ENCODE data around the gene POFUT2. TPM values are rescaled to one million over a fixed set of nuclear protein-coding genes. Genes with fewer than 3 reads are reported as not detected.

Gene POFUT2
- total RNA-seq, 1 experiment from 2014 or later, result 31.4 TPM

DNA sequence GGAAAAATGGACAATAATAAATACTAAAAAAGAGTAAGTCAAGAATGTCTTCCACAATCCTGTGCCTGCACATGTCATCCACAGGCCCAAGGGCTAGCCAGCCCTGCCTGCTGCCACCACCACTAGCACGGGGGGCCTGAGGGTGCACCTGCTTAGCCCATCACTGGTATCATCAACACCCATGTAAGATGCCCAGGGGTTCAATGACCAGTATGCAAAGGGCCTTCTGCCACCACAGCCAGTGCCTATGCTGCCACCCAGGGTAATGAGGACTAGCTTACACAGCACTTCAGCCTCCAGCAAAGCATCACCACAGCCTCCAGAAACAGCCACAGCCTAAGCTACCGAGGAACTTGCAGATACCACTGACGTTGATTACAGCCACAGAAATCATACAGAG, 46.3 kb downstream of the POFUT2 start:
- H3K36me3 Mint-ChIP-seq (ENCODE audit: insufficient read depth, unreplicated experiment), result no peaks in the 10 kb centered on the region
- H3K27ac Mint-ChIP-seq (ENCODE audit: unreplicated experiment), result no peak overlapping the region
- TF ChIP-seq, protein P1, sequence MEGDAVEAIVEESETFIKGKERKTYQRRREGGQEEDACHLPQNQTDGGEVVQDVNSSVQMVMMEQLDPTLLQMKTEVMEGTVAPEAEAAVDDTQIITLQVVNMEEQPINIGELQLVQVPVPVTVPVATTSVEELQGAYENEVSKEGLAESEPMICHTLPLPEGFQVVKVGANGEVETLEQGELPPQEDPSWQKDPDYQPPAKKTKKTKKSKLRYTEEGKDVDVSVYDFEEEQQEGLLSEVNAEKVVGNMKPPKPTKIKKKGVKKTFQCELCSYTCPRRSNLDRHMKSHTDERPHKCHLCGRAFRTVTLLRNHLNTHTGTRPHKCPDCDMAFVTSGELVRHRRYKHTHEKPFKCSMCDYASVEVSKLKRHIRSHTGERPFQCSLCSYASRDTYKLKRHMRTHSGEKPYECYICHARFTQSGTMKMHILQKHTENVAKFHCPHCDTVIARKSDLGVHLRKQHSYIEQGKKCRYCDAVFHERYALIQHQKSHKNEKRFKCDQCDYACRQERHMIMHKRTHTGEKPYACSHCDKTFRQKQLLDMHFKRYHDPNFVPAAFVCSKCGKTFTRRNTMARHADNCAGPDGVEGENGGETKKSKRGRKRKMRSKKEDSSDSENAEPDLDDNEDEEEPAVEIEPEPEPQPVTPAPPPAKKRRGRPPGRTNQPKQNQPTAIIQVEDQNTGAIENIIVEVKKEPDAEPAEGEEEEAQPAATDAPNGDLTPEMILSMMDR (IDR thresholded peaks at IDR 0.05; ENCODE audit: unreplicated experiment), result no peak
- BruUV-seq (replicated peaks), result no TSS peak
- peaks cover 38% of the 10 kb centered on the region for H3K27me3 Mint-ChIP-seq (ENCODE audit: unreplicated experiment)
- intact Hi-C loops (cut with micrococcal nuclease; ENCODE audit: unreplicated experiment), result no loop called here
- peaks cover 8% of the 10 kb centered on the region for H3K9me3 Mint-ChIP-seq (ENCODE audit: low read depth, unreplicated experiment)
- no peak overlapping the region for H3K4me3 Mint-ChIP-seq (ENCODE audit: low read depth, unreplicated experiment)
- CTCF ChIA-PET, result no interaction called here
- DNase-seq, result no peak
- no peaks in the 10 kb centered on the region for H3K4me1 Mint-ChIP-seq (ENCODE audit: low read depth, unreplicated experiment)

DNA sequence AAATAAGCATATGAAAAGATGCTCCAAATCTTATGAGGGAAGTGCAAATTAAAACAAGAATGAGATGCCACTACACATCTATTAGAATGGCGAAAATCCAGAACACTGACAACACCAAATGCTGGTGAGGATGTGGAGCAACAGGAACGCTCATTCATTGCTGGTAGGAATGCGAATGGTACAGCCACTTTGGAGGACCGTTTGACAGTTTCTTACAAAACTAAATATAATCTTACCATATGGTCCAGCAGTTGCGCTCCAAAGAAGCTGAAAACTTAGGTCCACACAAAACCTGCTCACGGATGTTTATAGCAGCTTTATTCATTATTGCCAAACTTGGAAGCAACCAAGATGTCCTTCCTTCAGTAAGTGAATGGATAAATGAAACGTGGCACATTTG, 50.3 kb downstream of the POFUT2 start:
- intact Hi-C loops (cut with micrococcal nuclease; ENCODE audit: unreplicated experiment), result no loop called here
- no peak overlapping the region for H3K4me3 Mint-ChIP-seq (ENCODE audit: low read depth, unreplicated experiment)

DNA sequence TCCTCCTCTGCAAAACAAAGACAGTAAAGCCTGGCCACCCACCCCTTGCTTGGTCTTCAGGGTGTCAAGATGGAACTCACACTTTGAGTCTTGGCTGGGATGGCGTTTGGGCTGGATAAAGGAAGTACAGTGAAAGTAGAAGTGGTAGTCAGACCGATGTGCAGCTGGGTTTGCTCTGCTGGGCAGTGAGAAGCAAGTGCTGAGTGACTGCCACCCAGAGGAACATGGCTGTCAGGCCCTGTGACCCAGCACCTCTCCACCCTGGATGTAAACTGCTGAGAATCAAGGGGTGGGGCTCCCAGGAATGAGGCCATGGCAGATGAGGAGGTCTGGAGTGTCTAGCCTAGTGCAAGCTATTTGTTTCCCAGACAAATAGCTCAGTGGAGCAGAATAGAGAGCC, 51.2 kb downstream of the POFUT2 start:
- CTCF ChIA-PET, result interaction anchor here (1.0 kb wide), 1 partner anchor 96 kb away, joined by 3 read pairs; no protein-coding TSS in a partner anchor
- Mint-ChIP-seq H3K4me1 (ENCODE audit: low read depth, unreplicated experiment) (no peaks in the 10 kb centered on the region), H3K4me3 (ENCODE audit: low read depth, unreplicated experiment) (no peak overlapping the region), H3K36me3 (ENCODE audit: insufficient read depth, unreplicated experiment) (no peaks in the 10 kb centered on the region), H3K27ac (ENCODE audit: unreplicated experiment) (no peak overlapping the region), H3K9me3 (ENCODE audit: low read depth, unreplicated experiment) (no peaks in the 10 kb centered on the region), H3K27me3 (ENCODE audit: unreplicated experiment) (peaks cover 40% of the 10 kb centered on the region)
- no TSS peak for BruUV-seq (replicated peaks)
- intact Hi-C loops (cut with micrococcal nuclease; ENCODE audit: unreplicated experiment), result no loop called here
- no peak for DNase-seq
- TF ChIP-seq, protein P1 (IDR thresholded peaks at IDR 0.05; ENCODE audit: unreplicated experiment), result no peak

More for the DNA sequence above, 50.3 kb downstream of the POFUT2 start:
- TF ChIP-seq, protein P1 (IDR thresholded peaks at IDR 0.05; ENCODE audit: unreplicated experiment), result no peak
- Mint-ChIP-seq H3K27ac (ENCODE audit: unreplicated experiment) (no peak overlapping the region), H3K27me3 (ENCODE audit: unreplicated experiment) (peaks cover 31% of the 10 kb centered on the region), H3K36me3 (ENCODE audit: insufficient read depth, unreplicated experiment) (no peaks in the 10 kb centered on the region), H3K4me1 (ENCODE audit: low read depth, unreplicated experiment) (no peaks in the 10 kb centered on the region), H3K9me3 (ENCODE audit: low read depth, unreplicated experiment) (no peaks in the 10 kb centered on the region)
- no TSS peak for BruUV-seq (replicated peaks)
- CTCF ChIA-PET, result no interaction called here
- DNase-seq, result no peak

DNA sequence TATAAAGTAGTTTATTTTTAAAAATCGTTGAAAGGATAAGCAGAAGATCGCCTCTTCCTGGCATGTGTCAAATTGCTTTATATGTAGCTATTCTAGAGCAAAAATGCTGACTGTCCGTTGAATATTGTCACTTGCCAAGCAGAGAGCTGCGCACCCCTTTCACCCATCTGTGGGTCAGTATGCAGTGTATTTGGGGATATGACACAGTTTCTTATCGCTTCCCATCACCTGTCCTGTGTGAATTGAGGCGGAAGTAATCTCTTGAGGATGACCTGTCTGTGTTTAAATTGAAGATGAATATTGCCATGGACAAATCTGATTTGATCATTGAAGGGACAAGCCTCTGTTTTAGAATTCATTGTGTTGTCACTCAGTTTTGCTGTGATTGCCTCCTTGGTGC, 52.2 kb downstream of the POFUT2 start:
- no TSS peak for BruUV-seq (replicated peaks)
- CTCF ChIA-PET, result no interaction called here
- no peak overlapping the region for H3K27ac Mint-ChIP-seq (ENCODE audit: unreplicated experiment)
- no peaks in the 10 kb centered on the region for H3K9me3 Mint-ChIP-seq (ENCODE audit: low read depth, unreplicated experiment)
- no peaks in the 10 kb centered on the region for H3K36me3 Mint-ChIP-seq (ENCODE audit: insufficient read depth, unreplicated experiment)
- no peaks in the 10 kb centered on the region for H3K4me1 Mint-ChIP-seq (ENCODE audit: low read depth, unreplicated experiment)
- H3K27me3 Mint-ChIP-seq (ENCODE audit: unreplicated experiment), result peaks cover 43% of the 10 kb centered on the region
- TF ChIP-seq, protein P1 (IDR thresholded peaks at IDR 0.05; ENCODE audit: unreplicated experiment), result no peak
- no peak for DNase-seq
- no peak overlapping the region for H3K4me3 Mint-ChIP-seq (ENCODE audit: low read depth, unreplicated experiment)
- intact Hi-C loops (cut with micrococcal nuclease; ENCODE audit: unreplicated experiment), result no loop called here
